LNCAP (cell line): Measurements from ENCODE around the gene SATL1.
A peak's percentile ranks its signal among the peaks of the same experiment; 100 is the strongest.

ENCODE experiments used
- TF ChIP-seq, protein P1 (sequence below): fragments of 450-650 bp; IDR thresholded peaks from 2 replicates; pipeline ENCODE4 v1.5.1; 2017; ENCODE audit warnings: mild to moderate bottlenecking

The SATL1 gene, protein sequence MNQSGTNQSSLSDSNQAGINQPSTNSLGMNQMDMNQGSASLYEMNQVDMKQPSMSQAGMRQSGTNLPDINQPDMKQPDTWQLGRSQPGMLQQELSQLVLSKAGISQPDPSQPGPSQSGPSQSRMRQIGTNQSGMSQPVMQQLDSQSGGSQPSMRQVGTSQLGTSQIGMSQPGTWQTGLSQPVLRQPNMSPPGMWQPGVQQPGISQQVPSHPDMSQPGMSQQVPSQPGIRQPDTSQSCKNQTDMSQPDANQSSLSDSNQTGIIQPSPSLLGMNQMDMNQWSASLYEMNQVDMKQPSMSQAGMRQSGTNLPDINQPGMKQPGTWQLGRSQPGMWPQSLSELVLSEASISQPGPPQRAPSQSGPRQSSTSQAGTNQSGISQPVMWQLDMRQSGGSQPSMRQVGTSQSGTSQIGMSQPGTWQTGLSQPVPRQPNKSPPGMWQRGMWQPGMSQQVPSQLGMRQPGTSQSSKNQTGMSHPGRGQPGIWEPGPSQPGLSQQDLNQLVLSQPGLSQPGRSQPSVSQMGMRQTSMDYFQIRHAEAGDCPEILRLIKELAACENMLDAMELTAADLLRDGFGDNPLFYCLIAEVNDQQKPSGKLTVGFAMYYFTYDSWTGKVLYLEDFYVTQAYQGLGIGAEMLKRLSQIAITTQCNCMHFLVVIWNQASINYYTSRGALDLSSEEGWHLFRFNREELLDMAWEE

DNA sequence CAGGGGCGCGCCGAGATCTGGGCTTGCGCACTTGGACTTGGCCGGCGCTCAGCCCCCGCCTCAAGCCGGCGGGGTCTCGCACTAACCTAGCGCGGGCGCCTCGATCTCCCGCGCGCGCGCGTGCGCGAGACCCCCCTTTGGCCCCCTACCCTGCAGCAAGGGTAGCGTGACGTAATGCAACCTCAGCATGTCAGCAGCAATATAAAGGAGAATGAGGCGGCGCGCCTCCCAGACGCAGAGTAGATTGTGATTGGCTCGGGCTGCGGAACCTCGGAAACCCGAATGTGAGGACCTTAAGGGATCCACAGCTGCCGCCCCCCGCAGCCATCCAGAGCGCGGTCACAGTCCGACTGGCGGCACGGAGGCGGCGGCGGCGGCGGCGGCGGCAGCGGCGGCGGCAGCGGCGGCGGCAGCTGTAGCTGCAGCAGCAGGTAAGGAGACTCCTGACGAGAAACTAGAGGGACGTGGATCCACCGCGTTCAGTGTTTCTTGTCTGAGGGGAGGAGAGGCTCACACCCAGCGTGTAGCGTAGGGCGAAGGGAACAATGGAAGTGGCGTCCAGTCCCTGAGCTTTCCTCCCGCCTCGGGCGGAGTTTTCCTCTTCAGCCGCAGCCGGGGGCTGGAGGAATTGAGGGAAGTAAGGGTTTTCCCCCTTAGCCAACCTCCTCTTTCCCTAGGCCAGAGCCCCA lies at the start of gene SATL1, which contains the start of gene ZNF711:
TSS of gene SATL1 (minus strand) at position 19 of the 689 bp plus-strand sequence. CDS start 134,811 bp downstream, outside the sequence.
TSS of gene ZNF711 (plus strand) at position 231 of the 689 bp plus-strand sequence. CDS start 3,582 bp downstream, outside the sequence.
- TF ChIP-seq, protein P1, sequence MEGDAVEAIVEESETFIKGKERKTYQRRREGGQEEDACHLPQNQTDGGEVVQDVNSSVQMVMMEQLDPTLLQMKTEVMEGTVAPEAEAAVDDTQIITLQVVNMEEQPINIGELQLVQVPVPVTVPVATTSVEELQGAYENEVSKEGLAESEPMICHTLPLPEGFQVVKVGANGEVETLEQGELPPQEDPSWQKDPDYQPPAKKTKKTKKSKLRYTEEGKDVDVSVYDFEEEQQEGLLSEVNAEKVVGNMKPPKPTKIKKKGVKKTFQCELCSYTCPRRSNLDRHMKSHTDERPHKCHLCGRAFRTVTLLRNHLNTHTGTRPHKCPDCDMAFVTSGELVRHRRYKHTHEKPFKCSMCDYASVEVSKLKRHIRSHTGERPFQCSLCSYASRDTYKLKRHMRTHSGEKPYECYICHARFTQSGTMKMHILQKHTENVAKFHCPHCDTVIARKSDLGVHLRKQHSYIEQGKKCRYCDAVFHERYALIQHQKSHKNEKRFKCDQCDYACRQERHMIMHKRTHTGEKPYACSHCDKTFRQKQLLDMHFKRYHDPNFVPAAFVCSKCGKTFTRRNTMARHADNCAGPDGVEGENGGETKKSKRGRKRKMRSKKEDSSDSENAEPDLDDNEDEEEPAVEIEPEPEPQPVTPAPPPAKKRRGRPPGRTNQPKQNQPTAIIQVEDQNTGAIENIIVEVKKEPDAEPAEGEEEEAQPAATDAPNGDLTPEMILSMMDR: no peak

DNA sequence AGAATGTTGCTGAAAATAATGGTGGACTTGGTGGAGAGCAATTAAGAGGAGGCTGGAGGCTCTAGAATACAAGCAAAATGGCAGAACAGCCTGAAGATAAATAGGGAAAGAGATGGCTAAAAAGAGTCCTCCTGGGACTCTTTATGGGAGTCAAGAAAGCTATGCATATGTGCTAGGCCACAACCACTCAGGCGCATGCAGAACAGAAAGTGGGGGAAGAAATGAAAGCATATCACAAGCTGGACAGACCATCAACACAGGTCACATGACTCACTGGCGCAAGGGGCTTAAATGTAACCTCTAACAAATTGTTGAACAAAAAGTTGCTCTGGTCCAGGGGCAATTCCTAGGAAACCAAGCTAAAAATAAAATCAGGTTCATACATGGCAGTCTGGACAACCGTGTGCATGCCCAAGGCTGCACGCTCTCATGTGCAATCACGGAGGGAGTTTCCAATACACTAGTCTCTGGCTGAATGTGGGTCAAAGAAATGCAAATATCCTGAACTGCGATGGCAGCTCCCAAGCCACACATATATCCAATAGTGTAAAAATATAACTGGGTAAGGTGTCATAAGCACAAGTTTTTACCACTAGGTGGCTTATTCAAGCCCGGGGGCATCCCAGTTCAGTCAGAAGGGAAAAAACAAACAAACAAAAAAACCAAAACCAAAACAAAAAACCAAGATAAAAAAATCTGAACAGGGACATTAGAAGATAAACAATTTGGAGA lies 45.6 kb upstream of the SATL1 start:
- TF ChIP-seq, protein P1: peak; percentile 13; the same call in 1 of the 2 replicates

DNA sequence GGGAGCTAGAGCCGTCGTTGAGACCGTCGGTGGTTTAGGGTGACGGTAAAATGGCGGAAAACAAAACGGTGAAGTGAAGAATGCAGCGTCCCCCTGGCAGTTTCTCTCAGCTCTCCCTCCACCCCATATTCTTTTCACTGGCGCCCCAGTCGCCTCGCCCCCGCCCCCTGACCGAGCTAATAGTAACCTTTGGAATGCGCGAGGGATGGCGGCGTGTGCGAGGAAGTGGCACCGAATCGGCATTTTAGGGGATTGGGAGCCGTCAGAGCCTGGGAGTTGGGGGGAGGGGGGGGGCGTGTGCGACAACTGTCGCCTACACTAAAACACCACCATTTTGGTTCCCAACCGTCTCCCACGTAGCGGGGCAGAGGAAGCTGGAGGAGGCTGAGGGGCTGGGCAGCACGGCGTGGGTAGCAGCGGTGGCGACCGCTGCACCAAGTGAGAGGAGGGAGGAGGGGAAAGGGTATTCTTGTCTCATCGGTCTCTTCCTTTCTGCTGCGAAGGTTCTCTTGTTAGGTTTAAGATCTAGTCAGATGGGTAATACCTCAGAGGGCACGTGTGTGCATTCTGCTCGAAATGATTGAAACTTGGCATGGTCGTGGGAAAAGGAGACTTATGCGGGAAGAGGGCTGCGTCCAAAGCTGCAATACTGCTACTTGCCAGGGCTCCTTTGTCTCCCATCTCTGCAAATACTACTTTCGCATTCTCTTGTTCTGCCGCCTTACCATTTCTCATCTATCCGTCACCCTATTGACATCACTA lies 1.1 kb upstream of the SATL1 start:
- TF ChIP-seq, protein P1: no peak

DNA sequence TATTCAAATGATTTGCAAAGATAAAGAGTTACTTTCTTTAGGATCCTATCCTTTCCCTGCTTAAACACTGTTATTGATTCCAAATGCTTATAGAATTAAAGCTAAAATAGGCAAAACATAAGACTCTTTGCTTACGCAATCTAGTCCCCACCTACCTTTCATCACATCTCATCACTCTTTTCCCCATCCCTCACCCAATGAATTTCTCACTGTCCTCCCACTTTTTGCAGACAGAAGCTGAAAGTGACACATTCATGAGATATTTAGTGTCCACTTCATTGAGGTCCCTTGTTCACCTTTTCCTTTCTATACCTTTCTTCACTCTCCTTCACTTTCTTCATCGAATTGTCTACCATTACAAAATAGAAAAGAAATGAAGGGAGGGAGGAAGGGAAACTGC lies 424 bp downstream of the SATL1 start:
- TF ChIP-seq, protein P1: no peak

DNA sequence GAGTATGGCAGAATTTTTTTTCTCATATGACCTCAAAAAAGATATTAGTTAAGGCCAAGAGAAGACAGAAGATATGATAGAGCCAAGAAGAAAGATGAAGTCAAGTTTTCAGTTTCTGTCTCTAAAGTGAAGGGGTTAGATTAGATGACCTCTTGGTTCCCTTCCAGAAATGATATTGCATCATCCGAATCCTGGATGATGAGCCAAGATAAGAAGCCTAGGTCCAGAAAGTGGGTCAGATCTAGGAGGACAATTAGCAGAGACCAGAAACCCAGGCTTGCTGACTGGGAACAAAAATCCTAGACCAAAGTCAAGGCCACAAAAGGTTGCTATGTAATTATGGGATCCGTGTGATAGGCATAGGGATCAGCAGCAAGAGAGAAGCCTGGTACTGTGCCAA lies 20.2 kb downstream of the SATL1 start:
- TF ChIP-seq, protein P1: no peak

DNA sequence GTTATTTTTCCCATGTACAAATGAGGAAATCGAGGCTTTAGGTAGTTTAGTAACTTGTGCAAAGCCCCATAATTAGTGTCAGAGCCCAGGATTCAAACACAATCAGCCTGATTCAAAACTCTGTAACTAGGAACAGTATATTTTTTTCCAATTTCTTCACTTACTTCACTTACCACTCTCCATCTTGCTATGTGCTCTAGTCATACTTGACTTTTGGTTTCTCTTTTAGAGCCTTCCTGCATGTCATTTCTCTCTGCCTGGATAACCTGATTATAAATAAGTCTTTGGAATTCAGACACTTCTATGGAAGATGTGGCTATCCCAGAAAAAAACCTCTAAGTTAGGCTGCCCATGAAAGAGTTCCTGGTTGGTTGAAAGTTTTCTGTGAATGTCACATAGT lies 22.2 kb downstream of the SATL1 start:
- TF ChIP-seq, protein P1: no peak
